NCI-H774 (cell line): ENCODE results near the gene CHTF18.

ENCODE experiments used
- DNase-seq: peaks from one replicate; lab custom pipeline; 2025; lab: John Stamatoyannopoulos, UW

Gene CHTF18

DNA sequence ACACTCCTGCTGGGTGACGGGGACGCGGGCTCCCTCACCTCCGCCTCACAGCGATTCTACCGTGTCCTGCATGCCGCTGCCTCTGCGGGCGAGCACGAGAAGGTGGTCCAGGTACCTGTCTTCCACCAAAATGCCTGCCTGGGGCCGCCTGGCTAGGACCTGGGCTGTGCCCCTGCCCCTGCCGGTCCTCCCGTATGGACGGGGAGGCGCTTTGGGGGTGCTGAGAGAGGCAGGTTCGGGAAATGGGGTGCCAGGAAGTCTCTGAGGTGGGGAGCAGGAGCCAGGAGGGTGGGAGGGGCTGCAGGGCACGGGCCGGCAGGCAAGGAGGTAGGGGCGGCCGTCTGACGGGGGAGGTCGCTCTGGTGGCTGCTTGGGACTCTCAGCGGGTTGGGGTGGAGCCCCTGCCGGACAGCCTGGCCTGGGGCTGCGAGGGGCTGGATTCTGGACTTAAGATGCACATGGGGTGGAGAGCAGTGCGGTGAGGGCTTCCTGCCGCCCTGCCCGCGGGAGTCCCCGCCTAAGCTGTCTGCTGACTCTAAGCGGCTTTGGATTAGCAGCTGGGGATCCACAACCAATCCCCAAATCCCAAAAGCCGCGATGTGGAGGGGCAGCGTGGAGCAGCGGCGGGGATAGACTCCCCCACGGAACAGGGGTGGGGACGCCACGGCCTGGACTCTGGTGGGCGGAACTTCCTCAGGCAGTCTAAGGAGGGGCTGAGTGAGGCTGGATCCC lies 5.8 kb downstream of the CHTF18 start:
- no peak for DNase-seq

DNA sequence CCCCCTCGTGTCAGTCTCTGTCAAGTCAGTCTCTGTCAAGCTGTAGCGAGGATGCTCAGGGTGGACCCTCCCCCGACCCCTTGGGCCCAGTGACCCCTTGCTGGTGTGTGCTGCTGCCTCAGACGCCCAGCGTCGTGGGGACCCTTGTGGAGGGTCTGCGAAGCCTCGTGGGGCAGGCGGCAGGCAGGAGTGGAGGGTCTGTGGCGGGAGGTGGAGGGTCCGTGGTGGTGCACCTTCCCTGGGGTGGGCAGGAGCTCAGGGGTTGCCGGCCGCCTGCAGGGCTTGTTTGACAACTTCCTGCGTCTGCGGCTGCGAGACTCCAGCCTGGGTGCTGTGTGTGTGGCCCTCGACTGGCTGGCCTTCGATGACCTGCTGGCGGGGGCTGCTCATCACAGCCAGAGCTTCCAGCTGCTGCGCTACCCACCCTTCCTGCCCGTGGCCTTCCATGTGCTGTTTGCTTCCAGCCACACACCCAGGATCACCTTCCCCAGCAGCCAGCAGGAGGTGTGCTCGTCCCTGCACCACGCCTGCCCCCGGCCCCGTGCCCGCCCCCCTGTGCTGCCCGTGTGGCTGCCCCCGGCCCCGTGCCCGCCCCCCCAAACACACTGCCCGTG lies 6.5 kb downstream of the CHTF18 start:
- DNase-seq = no peak

DNA sequence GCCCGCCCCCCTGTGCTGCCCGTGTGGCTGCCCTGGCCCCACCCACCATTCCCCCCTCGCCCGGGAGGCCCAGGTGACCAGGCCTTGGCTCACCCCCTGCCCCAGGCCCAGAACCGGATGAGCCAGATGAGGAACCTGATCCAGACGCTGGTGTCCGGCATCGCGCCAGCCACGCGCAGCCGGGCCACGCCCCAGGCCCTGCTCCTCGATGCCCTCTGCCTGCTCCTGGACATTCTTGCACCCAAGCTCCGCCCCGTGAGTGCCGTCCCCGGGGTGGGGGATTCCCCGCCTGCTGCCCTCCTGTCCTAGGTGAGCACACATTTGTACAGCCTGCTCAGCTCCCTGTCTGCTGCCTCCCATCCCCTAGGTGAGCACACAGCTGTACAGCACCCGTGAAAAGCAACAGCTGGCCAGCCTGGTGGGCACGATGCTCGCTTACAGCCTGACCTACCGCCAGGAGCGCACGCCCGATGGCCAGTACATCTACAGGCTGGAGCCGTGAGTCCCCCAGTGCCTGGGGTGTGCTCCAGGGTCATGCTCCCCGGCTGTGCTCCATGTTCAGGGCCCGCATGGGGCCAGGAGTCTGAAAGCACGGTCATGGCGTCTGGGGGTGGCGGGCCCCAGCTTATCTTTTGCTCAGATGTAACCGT lies 7.3 kb downstream of the CHTF18 start:
- no peak for DNase-seq

DNA sequence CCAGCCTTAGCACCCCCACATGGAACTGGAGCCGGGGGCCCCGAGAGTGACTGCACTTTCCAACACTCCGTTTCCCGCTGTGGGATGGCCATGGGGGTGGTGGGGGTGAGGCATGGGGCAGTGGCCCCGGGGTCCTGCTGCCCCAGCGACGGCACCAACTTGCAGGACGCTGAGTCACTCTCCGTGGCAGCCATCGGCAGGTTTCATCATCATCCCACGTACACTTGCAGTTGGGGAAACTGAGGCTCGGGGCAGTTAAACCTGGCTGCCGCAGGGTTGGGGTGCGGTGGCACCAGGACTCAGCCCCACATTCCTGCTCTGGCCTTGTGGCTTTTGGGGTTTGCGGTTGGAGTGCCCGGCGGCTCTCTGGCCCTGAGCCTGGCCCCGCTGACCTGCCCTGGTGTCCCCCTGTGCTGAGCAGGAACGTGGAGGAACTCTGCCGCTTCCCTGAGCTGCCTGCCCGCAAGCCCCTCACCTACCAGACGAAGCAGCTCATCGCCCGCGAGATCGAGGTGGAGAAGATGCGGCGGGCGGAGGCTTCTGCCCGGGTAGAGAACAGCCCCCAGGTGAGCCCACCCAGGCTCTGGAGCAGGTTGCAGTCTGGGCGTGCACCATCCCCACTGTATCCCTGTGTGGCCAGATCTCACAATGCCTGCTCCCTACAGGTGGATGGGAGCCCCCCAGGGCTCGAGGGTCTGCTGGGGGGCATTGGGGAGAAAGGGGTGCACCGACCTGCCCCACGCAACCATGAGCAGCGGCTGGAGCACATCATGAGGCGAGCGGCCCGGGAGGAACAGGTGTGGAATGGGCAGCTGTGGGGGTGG lies 8.1 kb downstream of the CHTF18 start:
- DNase-seq = no peak

DNA sequence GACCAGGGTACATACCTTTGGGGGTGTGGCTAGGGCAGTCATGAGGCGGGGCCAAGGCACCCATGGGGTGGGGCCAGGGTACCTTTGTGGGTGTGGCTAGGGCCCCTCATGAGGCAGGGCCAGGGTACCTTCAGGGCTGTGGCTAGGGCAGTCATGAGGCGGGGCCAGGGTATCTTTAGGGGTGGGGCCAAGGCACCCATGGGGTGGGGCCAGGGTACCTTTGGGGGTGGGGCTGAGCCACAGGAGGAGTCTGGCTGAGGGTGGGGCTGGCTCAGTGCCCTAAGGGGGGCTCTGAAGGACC lies 8.7 kb downstream of the CHTF18 start:
- no peak for DNase-seq

DNA sequence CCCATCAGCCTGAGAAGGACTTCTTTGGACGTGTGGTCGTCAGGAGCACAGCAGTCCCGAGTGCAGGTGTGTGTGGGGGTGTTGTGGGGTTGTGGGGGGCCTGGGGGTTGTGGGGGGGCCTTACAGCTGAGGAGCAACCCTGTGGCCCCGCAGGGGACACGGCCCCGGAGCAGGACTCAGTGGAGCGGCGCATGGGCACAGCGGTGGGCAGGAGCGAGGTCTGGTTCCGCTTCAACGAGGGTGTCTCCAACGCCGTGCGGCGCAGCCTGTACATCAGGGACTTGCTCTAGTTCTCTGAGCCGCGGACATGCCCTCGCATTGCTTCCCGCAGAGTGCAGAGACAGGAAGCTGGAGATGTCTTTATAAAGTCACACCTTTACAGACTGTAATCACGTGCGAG lies 9.3 kb downstream of the CHTF18 start:
- no peak for DNase-seq

DNA sequence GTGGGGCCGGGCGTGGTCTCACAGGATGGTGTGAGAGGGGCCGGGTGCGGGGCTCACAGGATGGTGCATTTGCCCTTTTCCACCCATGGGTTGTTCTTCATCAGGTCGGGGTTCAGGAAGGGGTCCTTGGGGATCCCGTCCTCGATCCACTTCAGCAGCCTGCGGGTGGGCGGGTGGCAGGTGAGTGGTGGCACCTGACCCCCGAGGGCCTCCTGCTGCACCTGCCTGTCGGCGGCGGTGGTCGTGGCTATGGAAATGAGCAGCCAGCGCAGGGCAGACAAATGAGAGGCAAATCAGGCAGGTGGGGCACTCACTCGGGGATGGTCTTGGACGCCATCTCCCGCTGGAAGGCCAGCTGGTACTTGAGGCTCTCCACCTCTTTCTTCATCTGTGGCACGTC lies 10.2 kb downstream of the CHTF18 start:
- DNase-seq = no peak

DNA sequence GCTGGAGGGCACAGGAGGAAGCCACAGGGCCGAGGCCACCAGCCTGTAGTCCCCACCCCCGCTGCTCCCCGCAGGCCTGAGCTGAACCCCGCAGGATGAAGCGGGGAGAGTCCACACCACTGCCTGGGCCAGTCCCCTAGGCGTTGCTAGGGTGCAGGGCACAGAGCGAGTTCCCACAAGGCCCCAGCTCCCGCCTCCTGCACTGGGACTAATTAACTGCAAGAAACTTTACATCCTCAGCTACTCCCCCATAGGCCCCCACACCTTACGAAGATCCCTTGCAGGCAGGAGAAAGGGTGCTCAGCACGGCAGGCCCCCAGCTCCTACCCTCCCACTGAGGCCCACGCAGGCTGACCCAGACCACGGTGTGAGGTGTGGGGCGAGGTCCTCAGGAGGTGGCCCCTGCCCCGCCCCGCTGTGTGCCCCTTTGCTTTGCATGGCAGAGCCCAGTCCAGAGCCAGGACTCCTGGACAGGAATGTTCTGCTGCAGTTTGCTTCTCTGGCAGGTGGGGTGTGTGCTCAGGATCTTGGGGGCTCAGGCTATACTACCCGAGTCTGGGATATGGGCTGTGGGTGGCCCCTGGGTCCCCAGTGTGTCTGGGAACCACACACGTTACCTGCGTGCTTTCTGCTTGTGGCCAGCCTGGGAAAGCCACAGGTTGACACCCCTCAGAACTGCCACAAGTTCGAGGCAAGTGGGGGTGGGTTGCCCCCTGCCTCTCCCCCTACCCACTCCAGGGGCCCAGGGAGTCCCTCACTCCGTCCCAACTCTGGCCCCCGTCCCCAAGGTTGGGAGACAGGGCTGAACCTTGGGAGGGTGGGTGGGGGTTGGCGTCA lies 10.9 kb downstream of the CHTF18 start:
- DNase-seq = no peak

DNA sequence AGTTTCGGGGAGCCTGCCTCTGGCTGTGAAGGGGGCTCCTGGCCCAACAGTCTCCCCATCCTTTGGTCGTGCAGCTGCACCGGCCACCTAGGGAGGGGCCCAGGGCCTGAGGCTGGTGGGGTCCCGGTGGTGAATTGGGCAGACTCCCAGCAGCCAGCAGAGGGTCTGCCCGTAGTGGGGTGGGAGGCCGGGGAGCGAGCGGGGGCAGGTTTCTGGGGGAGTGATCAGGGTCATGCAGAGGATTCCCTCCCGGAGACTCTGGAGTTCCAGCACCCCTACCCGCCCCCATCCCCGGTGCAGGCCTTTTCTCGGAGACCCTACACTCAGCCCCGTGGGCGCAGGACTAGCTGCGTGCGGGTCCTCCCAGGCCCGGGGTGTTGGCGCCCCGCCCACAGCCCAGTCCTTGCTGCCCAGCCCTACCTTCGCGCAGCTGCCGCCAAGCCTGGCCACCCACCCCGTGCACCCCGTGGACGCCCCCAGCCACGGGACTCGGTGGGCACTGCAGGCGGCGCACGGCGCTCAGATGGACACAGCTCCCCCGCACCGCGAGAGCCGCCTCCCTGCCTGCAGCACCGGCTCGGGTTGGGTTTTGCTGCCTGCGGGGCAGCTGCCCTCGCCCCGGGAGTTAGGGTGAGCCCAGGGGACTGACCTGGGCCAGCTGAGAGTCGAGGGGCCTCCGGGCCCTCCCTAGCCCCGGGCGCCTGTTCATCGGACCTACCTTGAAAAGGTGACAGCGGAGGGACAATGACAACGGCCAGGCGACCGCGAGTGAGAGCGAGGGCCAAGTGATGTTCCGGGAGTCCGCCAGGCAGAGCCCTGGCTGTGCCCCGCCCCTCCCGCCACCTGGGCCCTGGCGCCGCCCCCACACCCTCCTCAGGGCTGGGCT lies 11.8 kb downstream of the CHTF18 start, which contains the start of gene GNG13:
Gene GNG13 (minus strand): TSS at position 787 of the 886 bp plus-strand sequence. CDS start 1,657 bp downstream, outside the sequence.
- no peak for DNase-seq

DNA sequence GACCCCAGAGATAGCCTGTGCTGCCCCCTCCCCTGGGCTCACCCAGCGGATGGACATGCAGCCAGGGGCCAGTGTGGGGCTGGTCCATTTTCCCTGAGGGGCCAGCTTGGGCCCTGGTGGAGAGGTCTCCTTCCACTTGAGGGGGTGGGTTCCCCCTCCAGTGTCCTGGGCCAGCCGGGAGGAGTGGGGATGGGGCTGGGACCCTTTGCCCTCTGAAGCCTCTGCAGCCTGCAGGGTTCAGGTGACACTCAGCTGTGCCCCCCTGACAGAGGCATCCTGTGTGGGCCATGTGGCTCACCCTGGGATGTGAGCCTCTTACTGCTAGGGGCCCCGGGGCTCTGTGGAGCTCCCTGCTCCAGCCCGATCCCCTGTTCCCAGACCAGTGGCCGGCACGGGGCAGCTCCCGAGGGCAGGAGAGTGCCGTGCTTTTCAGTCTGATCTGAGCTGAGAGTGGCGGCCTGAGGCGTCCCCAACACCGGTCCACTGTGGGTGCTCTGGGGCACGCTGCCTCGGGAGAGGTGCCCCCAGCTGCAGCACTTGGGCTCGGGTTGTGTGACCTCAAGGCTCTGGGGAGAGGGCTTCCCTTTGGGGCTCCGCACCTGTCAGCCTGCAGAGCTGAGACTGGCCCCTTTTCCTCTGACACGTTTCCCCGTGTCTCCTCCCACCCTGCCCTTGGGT lies 12.6 kb downstream of the CHTF18 start:
- DNase-seq = no peak

DNA sequence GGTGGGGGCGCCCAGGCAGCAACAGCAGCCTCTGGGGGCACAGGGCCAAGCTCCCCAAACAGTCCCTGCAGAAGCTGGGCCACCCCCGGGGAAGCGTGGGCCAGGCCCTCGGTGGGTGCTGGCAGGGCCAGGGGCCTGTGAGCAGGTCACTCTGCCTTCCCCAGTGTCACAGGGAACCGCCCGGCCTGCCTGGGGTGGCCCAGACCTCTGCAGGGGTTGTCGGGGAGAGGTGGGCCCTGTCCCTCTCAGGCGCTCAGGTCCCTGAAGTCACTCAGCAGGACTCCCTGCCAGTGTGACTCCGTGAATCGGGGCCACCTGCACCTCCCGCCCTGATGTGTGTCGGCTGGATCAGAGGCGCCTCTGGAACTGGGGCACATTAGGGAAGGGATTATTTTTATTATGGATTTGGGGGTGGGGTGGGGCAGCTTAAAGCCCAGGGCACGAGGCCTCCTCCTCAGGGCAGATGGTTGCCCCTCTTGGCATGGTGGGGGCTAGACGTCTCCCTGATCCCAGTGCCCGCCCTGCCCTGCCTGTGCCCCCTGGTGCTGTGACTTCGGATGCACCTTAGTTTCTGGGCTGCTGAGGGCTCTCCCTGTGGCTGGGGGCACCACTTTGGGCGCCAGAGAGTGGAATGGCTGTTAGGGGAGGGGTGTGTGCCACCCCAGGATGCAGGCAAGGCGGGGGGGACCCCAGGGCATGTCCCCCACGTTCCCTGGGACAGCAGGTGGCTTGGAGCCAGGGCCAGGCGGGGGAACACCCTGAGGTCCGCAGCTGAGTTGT lies 13.4 kb downstream of the CHTF18 start:
- DNase-seq = no peak

DNA sequence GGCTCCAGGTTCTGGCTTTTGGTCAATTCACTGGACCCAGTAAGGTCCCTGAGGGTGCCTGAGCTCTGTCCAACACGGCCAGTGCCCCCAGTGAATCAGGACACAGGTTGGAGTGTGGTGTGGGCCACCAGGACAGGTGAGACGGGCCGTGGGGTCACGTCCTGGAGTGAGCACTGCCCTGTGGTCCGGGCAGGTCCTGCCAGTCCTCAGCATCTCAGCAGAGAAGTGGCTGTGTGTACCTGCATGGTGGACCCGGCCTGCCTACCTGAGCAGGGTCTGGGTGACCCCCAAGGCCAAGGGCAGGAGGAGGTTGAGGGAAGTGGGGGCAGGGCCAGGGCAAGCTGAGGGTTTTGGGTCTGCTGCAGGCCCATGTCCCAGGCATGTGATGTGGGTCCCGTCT lies 14.0 kb downstream of the CHTF18 start:
- no peak for DNase-seq

DNA sequence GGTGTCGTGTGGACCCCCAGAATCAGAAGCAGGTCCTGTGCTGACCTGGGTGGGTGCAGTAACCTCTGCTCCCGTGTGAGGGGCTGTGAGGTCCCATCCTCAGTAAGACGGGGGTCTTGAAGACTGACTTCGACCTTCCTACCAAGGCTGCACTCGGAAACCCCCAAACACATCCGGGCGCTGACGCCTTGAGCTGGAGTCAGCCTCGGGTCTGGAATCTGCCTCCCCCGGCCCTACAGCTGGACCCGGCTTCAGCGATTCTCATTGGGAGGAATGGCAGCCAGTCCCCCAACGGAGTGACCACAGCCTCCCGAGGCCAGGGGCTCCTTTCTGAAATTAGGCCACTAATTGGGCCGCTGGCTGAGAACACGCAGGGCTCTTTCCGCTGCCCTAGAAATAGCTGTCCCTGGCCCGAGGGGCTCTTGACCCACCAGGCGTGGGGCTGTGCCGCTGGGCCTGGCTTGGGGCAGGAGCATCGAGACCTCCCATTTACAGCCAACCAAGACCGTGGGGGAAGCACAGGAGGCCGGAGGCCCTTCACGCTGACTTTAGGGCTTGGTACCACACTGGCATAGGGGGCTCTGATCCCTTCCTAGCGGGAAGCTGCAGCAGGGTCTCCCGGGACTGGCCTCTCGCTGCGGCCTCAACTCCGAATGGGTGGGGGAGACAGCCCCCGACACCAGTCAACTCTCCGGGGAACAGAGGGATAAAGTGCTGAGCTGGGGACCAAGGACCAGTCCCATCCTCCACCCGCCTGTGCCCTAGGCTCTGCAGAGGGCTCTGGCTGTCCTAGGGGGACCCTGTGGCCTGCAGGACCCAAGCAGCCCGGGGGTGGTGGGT lies 14.7 kb downstream of the CHTF18 start:
- DNase-seq = no peak

DNA sequence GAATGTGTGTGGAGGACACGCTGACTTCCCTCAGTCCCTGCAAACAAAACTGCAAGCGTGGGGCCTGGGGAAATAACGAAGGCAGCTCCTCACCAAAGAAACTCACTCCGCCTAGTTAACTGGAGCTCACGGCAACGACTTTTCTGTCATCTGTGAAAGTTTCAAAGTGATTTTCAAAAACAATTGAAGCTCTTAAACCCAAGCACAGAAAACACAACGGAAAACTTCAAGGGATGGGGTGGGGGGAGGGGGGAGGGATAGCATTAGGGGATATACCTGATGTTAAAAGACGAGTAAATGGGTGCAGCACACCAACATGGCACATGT lies 15.3 kb downstream of the CHTF18 start:
- DNase-seq = no peak

DNA sequence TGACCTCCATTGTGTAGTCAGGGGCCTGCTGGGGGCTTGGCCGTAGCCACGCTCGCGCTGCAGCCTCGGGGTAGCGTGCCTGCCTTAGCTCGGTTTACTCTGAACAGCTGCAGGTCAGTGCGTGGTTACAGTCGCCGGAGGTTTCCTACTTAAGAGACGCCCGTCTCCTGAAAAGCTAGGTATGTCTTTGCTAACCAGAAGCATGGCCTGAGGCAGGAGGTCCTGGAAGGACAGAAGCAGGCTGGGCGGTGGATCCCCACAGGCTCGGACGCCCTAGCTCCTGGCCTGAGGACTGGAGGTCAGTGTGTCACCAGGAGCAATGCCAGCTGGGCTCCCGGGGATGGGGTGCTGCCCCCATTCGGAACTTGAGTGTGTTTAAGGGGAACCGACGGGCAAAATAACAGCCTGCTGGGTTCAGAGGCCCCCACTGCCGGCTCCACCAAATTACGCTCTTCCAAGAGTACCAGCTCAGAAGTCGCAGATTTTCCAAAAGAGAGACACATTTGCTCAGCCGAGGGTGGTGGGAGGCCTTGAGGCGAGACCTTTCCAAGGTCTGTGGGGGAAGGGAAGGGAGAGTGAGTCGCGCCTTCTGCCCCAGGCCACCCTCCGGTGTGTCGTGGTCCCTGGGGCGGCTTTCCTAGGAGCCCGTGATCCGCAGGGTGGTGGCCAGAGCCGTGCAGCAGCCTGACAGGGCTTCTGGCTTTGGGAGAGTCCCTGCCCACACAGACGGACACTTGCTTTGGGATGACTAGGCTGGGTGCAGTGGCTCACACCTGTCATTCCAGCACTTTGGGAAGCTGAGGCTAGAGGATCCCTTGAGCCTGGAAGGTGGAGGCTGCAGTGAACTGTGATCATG lies 16.0 kb downstream of the CHTF18 start:
- no peak for DNase-seq

DNA sequence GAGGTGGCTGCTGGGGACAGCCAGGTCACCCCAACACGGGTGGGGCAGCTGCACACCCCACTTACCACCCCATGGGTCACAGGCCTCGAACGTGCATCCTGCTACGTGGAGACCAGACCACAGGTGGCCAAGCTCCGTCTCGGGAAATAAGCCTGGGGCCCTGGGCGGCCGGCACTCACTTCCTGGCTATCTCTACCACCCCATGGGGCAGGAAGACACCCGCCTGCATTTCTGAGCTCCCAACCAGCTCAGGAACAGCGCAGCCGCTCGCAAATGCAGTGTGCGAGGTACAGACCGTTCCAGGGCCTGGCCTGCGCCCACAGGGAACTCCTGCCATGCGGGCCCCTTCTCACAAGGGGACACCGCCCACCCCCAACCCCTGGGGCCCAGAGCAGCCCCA lies 17.1 kb downstream of the CHTF18 start:
- no peak for DNase-seq

DNA sequence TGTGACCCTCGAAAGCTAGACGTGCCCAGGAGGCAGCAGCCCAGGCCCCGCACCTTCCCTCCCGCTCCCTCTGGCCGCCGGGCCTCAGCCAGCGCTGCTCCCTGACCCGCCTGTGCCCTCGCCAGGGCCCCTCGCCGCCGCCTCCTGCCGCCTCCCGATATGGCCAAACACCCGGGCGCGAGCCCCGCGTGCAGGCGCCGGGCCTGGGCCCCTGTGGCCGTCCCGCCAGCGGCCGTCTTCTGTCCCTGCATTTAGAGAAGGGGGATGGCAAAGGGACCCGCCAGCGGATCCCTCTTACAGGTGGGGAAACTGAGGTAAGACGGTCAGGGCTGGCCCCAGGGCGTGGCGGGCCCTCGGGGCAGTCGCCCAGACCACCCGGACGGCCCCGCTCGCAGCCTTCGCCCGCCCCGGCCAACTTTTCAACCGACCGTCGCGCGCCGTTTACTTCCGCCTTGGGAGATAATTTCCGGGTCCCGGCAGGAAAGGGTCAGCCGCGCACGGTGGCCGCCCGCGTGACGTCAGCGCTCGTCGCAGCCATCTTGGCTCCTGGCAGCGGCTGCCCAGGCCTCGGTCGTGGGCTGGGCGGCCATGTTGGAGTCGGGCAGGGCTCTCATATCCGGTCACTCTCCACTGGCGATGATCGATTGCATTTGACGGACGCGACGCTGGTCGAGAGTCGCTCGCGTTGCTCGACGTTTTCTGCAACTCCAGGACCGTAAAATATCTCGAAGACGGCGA lies 19.1 kb downstream of the CHTF18 start:
- peak; percentile 86 for DNase-seq
